KMS-11 (cell line): ENCODE measurements around the gene ZNF740.

Experiments
- H2AFZ ChIP-seq: fragments of 200-600 bp; sonication (generic); 2 replicates; pipeline ENCODE4 v1.6.1; 2016; ENCODE audit warnings: antibody characterized with exemption, mixed run types, low read depth
- H3K27ac ChIP-seq: fragments of 200-600 bp; sonication (generic); 2 replicates; pipeline ENCODE4 v1.6.1; 2016; ENCODE audit warnings: mild to moderate bottlenecking, mixed run types
- H3K27me3 ChIP-seq: fragments of 200-600 bp; sonication (generic); 2 replicates; pipeline ENCODE4 v1.6.1; 2017; ENCODE audit warnings: mild to moderate bottlenecking, low read depth, mixed run types, moderate library complexity; ENCODE audit not compliant: insufficient read depth
- H3K36me3 ChIP-seq: fragments of 200-600 bp; sonication (generic); 2 replicates; pipeline ENCODE4 v1.6.1; 2017; ENCODE audit warnings: mild to moderate bottlenecking, mixed run types; ENCODE audit not compliant: insufficient read depth
- H3K4me1 ChIP-seq: fragments of 200-600 bp; sonication (generic); 2 replicates; pipeline ENCODE4 v1.6.1; 2016; ENCODE audit warnings: mild to moderate bottlenecking, low read depth, mixed run types; ENCODE audit not compliant: poor library complexity, severe bottlenecking
- H3K4me2 ChIP-seq: fragments of 200-600 bp; sonication (generic); 2 replicates; pipeline ENCODE4 v1.7.0; 2016; ENCODE audit warnings: mild to moderate bottlenecking, mixed run types
- H3K4me3 ChIP-seq: fragments of 200-600 bp; sonication (generic); IDR thresholded peaks from 2 replicates; pipeline ENCODE4 v1.6.1; 2017; ENCODE audit warnings: low read depth, low read length, mixed read lengths; ENCODE audit not compliant: insufficient read depth
- H3K79me2 ChIP-seq: fragments of 200-600 bp; sonication (generic); 2 replicates; pipeline ENCODE4 v1.6.1; 2016; ENCODE audit warnings: low read depth, mixed run types; ENCODE audit not compliant: insufficient read depth
- H3K9ac ChIP-seq: fragments of 200-600 bp; sonication (generic); 2 replicates; pipeline ENCODE4 v1.6.1; 2016; ENCODE audit warnings: mild to moderate bottlenecking, mixed run types
- H4K20me1 ChIP-seq: fragments of 200-600 bp; sonication (generic); 2 replicates; pipeline ENCODE4 v1.6.1; 2016; ENCODE audit warnings: mild to moderate bottlenecking, mixed run types; ENCODE audit not compliant: insufficient read depth
- CTCF ChIP-seq: fragments of 200-600 bp; sonication (generic); conservative IDR thresholded peaks from 2 replicates; pipeline ENCODE4 v1.6.1; 2017; ENCODE audit warnings: low read depth, mild to moderate bottlenecking, antibody characterized with exemption, low read length, moderate library complexity, mixed read lengths

Gene ZNF740

GRCh38 chr12:53230108-53230845 is 49.8 kb downstream of the ZNF740 start:
- Histone ChIP-seq H3K9ac (no peak overlapping the region), H3K27ac (no peak overlapping the region), H3K4me2 (no peak overlapping the region)

DNA sequence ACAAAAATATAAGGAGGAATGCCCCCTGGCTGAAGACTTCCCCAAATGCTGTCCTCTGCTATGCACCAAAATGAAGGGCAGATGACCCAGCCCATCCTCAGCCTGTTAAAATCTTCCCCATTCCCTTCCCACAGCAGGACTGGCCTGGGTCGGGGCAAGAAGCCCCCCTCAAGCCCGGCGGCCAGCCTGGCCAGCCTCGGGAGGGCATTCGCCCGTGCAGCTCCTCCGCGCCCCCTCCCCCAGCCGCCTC is 51.1 kb downstream of the ZNF740 start:
- H3K36me3 ChIP-seq = no peaks in the 10 kb centered on the region
- H2AFZ ChIP-seq = peak overlapping the region; percentile 79
- peaks cover 10% of the 10 kb centered on the region; the same call in 1 of the 2 replicates for H3K79me2 ChIP-seq
- peaks cover 50% of the 10 kb centered on the region for H3K4me1 ChIP-seq
- peak overlapping the region; percentile 8; the same call in 1 of the 2 replicates for H3K27ac ChIP-seq
- peak overlapping the region; percentile 61 for H3K4me3 ChIP-seq
- no peaks in the 10 kb centered on the region for H3K27me3 ChIP-seq
- no peaks in the 10 kb centered on the region for H4K20me1 ChIP-seq
- peak overlapping the region; percentile 62 for H3K9ac ChIP-seq
- TF ChIP-seq CTCF = no peak
- peak overlapping the region; percentile 94 for H3K4me2 ChIP-seq

More at GRCh38 chr12:53230108-53230845, 49.8 kb downstream of the ZNF740 start:
- H3K27me3 ChIP-seq = no peaks in the 10 kb centered on the region
- H3K36me3 ChIP-seq = no peaks in the 10 kb centered on the region
- peaks cover 39% of the 10 kb centered on the region for H3K4me1 ChIP-seq
- no peak overlapping the region for H2AFZ ChIP-seq
- no peak overlapping the region for H3K4me3 ChIP-seq
- H4K20me1 ChIP-seq = no peaks in the 10 kb centered on the region
- TF ChIP-seq CTCF = no peak
- H3K79me2 ChIP-seq = peaks cover 10% of the 10 kb centered on the region; the same call in 1 of the 2 replicates

- peak within 1 kb of the TSS; percentile 11 for H3K27ac ChIP-seq
- H3K9ac ChIP-seq = peak within 1 kb of the TSS; percentile 62
These were observed 51.6 kb downstream of the ZNF740 start, which contains the start of gene RARG for GRCh38 chr12:53231921-53232645. RARG (minus strand) TSS chr12:53232209; CDS start chr12:53227545, 4,664 bp downstream.

More at GRCh38 chr12:53231921-53232645, 51.6 kb downstream of the ZNF740 start, which contains the start of gene RARG:
- Histone ChIP-seq H2AFZ (peak within 1 kb of the TSS; percentile 79), H3K4me2 (peak within 1 kb of the TSS; percentile 96), H3K36me3 (no peaks in the 10 kb centered on the region), H3K79me2 (peaks cover 10% of the 10 kb centered on the region; the same call in 1 of the 2 replicates), H3K27me3 (no peaks in the 10 kb centered on the region), H3K4me1 (peaks cover 55% of the 10 kb centered on the region), H4K20me1 (no peaks in the 10 kb centered on the region), H3K4me3 (peak within 1 kb of the TSS; percentile 61)
- TF ChIP-seq CTCF = 0 out of 2 replicates have a peak, but pooled peaks have one; percentile 31
